GM19452 (cell line): Measurements from ENCODE around the gene CILP2.

Source experiments
- ATAC-seq: cut with Tn5 transposase; IDR thresholded peaks from one replicate; pipeline ENCODE4 v1.9.1; 2021; ENCODE audit not compliant: unreplicated experiment

The CILP2 gene

DNA sequence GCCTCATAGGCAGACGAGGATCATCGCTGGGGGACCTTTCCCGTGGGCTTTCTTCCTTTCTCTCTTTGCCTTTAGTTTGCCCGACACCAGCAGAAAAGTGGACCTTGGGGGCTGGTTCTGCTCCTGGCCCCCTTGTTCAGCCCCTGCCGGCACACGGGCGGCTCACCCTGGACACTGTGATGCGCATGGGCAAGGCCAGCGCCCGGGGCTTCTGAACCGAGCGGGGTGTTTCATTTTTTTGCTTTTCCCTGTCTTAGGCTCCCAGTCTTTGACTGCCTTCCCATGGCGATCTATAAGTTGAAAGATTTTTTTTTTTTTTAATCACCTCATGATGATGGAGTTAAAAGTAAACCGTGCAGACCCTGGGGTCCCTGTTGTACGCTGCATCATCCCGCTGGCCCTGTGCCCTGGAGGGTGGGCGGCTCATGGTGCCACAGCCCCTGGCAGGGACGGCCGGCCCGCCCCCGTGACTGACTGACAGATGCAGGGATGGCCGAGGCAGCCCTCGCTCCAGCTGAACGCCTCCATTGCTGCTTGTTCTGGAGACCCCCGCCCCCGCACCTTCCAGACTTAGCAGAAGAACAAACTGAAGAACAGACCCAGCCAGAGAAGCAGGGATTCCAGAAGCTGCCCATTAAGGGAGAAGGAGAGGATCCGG lies 32.3 kb upstream of the CILP2 start:
- ATAC-seq, result no peak

DNA sequence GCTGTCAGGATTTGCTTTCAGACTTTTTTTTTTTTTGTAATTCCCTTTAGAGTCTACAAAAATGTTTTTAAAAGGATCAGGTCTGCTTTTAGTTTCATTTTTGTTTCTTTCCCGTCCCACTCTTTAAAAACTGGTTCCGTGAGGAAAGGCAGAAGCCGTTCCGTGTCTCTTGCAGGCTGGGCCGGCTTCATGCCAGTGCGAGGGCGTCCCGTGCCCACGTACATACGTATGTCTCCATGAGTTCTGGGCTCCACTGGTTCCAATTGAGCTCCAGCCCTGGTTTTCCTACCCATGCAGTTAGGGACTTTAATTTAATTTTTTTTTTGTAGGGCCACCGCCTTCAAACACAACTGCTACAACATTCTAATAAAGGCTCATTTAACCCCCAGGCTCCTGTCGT lies 31.5 kb upstream of the CILP2 start:
- no peak for ATAC-seq

DNA sequence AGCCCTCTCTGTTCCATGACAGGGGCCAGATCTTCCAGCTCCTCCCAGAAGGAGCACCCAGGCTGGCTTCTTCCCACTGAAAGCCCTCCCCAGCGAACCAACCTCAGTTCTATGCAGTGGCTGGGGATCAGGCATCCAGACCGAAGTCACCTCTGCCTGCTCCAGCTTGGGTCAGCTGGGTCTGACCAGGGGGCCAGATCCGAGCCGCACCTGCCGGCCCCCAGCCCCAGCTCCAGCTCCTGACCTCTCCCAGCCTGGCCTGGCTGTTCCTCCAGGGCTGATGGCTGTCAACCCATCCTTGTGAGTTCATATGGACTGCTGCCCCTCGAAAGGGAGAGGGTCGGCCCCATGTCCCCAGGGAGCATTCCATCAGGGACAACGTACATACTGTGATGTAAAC lies 30.7 kb upstream of the CILP2 start:
- ATAC-seq, result no peak

DNA sequence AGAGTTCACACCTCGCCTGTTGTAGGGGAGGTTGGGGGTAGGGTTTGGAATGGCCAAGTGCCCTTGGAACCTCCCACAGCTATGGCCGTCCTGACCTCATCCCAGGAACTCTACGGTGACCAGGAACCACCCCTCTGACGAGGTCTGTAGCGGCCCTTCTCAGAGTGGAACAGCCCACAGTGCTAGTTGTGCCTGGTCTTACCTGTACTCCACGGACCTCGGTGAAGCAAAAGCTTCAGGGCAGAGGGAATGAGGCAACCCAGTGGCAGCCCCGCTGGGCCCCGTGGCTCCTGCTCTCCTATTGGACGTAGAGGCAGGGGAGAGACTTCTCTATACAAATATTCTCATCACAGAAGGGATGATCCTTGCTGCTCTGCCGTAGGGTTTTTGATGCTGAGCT lies 29.8 kb upstream of the CILP2 start:
- no peak for ATAC-seq

DNA sequence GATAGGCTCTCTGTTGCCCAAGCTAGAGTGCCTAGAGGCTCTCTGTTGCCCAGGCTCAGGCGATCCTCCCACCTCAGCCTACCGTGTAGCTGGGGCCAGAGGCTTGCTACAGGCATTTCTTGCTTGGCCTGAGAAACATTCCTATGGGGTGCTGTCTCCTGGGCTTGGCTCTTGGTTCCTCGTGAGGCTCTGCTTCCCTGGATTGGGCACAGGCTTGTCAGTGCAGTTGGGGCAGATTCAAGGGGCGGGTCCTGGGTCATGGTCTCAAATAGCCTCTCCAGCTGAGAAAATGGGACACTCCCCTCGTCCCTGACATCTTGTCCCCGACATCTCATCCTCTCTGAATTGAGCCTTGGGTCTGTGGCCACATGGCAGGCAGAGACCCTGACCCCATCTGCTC lies 27.6 kb upstream of the CILP2 start:
- ATAC-seq, result no peak

DNA sequence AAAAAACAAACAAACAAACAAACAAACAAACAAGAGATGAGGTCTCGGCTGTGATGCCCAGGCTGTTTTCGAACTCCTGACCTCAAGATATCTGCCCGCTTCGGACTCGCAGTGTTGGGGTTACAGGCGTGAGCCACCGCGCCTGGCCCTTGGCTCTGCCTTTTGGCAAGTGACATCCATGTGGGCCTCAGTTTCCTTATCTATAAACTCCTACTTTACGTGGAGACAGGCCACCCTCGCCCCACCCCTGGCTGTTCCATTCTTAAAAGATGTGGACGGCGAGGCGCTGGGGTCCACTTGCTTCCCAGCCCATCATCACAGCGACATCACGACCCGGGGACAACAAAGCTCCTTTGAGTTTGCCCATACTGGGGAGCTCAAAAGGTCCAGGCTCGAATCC lies 24.4 kb upstream of the CILP2 start:
- ATAC-seq, result no peak

DNA sequence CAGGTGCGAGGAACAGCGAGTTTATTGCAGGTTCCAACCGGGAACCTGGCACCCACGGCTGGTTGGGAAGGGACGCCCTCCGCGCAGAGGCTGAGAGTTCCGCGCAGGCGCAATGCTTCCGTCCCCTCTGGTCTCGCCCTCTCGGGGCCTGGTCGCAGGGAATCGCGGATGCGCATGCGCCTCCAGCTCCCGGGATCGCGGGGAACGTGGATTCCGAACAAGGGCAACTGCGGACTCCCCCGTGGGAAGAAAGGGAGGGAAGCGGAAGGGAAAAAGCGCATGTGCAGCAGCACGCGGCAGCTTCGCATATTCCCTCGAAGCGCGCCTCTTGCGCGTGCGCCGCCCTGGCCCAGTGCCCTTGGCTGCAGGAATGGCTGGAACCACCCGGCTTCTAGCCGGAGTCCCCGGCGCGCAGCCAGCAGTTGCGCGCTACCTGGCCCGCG lies 23.8 kb upstream of the CILP2 start:
- ATAC-seq, result no peak

DNA sequence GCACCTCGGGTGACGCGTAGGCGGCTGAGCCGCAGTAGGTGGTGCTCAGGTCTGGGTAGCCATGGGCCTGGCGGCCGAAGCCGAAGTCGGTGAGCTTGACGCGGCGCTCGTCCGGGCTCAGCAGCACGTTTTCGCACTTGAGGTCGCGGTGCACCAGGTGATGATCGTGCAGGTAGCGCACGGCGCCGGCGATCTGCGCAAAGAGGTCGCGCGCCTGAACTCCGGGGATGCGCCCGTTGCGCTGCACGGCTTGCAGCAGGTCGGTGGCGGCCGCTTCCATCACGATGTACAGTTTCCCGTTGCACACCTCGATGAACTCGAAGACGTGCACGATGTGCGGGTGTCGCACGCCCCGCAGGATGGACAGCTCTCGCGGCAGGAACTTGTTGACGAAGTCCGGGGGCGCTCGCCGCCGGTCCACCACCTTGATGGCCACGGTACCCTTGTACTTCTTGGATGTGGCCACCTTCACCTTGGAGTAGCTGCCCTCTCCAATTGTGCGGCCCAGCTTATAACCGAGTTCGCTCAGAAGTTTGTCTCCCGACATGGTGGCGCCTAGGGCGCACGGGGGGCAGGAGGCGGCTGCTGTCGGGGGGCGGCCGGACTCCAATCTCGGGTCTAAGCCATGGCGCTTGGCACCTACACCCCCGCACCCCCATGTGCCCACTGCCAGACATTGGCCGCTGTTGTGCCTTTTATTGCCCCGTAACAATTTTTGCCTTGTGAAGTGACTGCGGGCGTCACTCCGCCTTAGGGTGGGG lies 23.0 kb upstream of the CILP2 start, which contains the start of gene TSSK6:
TSS of gene TSSK6 (minus strand) at position 668 of the 761 bp plus-strand sequence. CDS start at position 547, 121 bp downstream.
- ATAC-seq, result no peak

DNA sequence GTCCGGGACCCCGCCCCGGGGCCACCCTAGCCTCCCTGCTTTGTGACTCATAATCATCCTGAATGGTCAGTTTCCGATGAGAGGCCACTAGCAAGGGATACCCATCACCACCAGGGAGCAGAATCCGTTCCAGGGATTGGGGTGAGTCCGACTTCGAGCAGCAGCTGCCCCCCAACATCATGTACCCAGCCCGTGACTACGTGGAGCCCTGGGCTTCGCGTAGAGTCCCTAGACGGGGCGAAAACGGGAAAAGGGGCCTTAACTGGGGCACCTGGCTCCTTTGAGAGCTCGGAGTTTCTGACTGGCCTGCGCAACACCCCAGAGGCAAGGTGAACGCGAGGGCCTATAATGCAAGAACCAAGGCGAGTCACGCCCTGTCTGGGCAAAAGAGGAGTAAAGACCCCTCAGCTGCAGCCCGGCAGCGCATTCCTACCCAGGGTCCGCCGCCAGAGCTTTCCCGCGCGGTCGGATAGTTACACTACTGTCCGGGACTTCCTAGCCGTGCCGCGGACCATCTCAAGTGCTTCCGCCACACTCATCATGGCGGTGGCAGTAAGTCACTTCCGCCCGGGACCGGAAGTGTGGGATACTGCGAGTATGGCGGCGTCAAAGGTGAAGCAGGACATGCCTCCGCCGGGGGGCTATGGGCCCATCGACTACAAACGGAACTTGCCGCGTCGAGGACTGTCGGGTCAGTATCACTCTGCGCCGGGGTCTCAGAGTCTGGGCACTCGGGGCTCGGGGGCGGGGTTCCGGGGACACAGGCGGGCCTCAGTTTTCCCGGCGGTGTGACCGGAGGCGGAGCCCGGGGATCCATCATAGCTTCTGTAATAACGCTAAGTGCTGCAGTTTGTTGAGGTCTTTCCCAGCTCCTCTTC lies 22.2 kb upstream of the CILP2 start, which contains the start of gene NDUFA13:
TSS of gene NDUFA13 (plus strand) at position 584 of the 878 bp plus-strand sequence. CDS start at position 598, 14 bp downstream.
- peak; percentile 93 for ATAC-seq

DNA sequence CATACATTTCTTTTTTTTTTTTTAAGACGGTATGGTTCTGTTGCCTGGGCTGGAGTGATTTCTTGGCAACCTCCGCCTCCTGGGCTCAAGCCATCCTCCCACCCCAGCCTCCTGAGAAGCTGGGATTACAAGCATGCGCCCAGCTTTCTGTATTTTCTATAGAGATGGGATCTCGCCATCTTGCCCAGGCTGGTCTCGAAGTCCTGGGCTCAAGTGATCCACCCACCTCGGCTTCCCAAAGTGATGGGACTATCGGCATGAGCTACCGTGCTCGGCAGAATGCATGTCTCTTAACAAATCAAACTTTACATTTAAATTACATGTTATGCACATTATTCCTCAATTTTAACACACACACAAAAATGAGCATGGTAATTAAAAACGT lies 20.8 kb upstream of the CILP2 start:
- no peak for ATAC-seq

DNA sequence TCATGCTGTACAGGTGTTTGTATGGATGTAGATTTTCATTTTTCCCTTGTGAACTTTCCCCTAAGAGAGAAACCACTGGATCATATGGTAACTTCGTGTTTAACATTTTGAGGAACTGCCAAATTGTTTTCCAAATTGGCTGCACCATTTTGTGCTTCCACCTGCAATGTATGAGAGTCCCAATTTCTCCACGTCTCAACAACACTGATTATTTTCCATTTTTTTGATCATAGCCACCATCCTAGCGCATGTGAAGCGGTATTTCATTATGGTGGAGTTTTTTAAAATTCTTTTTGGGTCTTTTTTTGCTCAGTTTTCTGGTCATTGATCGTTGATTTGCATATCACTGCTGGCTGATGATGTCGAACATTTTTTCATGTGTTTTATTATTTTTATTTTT lies 17.1 kb upstream of the CILP2 start:
- no peak for ATAC-seq

DNA sequence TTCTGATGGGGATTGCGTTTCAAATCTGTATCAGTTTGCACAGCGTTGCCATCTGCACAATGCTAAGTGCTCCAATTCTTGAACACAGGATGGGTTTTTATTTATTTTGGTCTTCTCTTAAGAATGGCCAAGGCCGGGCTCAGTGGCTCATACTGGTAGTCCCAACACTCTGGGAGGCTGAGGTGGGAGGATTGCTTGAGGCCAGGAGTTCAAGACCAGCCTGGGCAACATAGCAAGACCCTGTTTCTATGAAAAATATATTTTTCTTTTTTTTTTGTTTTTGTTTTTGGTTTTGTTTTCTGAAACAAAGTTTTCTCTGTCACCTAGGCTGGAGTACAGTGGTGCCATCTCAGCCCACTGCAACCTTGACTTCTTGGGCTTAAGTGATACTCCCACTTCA lies 14.9 kb upstream of the CILP2 start:
- ATAC-seq, result no peak

DNA sequence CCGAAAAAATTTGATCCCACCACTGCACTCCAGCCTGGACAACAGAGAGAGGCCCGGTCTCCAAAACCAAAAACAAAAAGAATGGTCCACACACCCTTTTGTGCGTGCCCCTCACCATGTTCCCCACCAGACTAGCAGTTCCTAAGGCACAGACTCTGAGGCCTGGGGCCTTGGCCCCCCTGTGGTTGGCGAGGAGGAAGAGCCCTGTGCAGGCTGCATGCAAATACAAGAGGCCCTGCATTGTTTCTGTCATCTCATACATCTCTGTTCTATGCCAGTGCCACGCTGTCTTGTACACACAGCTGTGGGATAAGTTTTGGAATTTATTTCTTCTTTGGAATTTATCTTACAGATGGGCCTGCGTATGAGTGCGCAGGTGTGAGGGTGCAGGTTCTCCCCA lies 14.0 kb upstream of the CILP2 start:
- ATAC-seq, result no peak

DNA sequence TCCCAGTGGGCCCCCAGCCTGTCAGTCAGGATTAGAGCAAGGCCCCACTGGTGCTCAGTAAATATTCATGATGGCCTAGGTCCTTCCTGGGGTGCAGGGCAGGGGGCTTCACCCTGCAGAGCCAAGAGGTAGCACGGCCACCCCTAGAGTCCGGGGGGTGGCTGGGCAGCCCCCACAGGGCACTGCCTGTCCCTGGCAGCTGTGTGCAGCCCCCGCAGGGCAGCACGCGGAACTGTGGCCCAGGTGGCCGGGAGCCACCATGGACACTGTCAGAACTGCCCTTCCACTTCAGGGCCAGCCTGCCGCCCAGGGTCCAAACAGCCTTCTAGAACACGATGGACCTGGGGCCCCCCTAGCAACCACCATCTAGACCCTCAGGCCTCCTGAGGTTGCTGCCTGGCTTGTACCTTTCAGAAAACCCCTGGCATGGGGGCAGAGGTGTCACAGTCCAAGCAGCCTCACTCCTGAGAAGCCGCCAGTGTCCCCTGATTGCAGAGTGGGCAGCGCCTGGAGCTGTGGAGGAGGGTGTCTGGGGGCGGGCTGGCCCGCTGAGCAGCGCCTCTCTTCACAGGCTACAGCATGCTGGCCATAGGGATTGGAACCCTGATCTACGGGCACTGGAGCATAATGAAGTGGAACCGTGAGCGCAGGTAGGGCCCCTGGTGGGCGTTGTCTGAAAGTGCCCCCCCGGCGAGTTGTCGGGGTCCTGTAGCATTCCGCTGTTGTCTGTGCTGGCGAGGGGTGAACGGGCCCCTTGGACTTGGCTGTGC lies 12.3 kb upstream of the CILP2 start:
- no peak for ATAC-seq

DNA sequence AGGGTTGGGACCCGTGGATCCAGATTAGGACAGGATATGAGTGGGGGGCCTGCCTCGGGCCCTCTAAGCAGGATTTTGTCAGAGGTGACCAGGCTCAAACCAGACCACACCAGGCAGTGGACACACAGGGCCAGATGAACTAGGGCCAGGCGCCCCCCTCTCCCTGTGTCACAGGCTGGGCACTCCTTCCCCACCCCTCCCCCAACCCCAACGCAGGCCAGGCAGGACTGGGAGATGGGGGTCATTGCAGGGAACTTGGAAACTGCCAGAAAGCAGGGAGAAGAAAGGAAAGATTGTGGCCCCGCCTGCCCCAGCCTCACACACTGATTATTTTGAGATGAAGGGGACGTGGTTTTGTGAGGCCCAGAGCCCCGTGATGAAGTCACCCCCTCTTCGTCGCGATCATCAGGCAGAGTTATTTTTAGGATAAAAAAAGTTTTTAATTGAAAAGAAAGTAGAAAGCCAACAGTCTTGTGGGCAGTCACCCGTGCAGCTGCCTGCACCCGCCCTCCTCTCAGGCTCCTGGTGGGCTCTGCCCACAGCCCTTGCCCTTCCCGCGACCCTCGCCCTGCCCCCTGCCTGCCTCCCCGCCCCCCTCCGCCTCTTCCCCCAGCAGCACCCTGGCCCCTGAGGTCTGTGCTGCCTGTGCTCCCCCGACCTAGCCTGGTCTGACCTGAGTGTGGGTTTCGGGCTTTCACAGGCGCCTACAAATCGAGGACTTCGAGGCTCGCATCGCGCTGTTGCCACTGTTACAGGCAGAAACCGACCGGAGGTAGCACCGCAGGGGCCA lies 11.3 kb upstream of the CILP2 start:
- ATAC-seq, result no peak

DNA sequence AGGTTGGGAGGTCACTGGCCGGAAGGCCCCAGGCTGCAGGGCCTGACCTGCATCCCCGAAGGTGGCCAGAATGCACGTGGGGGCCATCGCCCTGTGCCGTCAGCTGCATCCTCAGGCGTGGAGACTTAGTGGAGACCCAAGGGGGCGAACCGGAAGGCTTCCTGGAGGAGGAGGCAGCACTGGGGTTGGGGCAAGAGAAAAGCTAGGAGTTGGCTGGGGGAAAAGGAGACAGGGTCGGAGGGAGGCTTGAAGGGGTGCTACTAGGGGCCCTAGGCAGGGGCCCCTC lies 10.8 kb upstream of the CILP2 start:
- no peak for ATAC-seq

DNA sequence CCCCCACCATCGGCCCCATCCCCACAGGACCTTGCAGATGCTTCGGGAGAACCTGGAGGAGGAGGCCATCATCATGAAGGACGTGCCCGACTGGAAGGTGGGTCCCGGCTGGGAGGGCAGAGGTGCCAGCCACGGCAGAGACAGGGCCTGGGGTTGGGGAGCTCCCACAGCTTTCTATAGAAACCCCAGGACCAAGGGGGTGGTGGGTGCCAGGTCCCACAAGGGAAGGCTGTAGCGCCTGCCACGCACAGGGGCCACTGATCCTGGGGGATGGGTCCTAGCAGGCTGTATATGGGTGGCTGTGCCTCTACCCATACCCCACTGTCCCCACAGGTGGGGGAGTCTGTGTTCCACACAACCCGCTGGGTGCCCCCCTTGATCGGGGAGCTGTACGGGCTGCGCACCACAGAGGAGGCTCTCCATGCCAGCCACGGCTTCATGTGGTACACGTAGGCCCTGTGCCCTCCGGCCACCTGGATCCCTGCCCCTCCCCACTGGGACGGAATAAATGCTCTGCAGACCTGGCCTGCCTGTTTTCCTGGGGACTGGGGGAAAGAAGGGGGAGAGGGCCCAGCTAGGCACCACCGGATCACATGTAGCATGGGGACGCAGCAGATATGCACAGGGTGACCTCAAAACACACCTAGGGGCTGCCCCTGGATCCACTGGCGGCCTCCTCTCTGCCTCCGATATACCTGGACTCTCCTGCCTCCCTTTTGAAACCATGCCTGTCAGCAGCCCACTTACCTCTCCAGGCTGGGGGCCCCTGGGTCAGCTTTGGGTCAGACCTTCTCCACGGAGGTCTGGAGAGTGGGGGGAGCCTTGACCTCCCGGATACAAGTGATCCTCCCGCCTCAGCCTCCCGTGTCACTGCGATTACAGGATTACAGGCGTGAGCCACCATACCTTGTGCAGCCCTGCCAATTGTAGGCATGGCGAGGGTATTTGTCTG lies 10.1 kb upstream of the CILP2 start:
- no peak for ATAC-seq

DNA sequence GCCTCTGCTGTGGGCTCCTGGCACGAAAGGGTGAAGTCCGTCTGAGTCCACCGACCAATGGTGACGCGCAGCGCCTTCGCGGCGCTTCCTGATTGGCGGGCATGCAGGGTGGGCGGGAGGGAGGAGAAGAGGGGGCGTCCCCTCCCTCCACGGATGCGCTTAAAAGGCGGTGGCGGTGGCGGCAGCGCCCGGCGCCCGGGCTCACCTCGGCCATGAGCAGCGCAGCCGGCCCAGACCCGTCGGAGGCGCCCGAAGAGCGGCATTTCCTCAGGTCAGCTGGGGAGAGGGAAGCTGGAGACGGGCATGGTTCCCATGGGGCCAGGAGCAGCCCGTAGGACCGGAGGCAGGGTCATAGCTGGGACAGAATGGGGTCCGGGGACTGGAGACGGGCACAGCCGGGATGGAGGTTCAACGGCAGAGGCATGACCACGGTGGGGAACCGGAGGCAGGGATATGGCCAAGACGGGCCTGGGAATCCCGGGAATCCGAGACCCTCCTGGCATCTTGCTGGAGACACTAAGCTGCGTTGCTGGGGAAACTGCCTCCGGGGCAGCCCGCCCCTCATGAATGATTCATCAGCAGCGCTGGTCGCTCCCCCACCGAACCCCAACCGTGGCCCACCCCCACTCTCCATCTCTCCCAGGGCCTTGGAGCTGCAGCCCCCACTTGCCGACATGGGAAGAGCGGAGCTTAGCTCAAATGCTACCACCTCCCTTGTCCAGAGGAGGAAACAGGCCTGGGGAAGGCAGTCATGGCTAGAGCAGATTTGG lies 9.2 kb upstream of the CILP2 start, which contains the start of gene YJEFN3:
TSS of gene YJEFN3 (plus strand) at position 191 of the 770 bp plus-strand sequence. CDS start at position 213, 22 bp downstream.
- ATAC-seq, result no peak
